H9 (cell line): ENCODE results near the gene LENG9. TPM values are rescaled to one million over a fixed set of nuclear protein-coding genes. Genes with fewer than 3 reads are reported as not detected.

Experiments used
- DNase-seq: peaks from one replicate; pipeline ENCODE4 v3.0.0-alpha.2; 2017
- H2AFZ ChIP-seq: one replicate; pipeline ENCODE4 v1.6.1; 2013; ENCODE audit warnings: mild to moderate bottlenecking, low read length, control low read depth, moderate library complexity
- H2AK5ac ChIP-seq: 2 replicates; pipeline ENCODE4 v1.6.1; 2013; ENCODE audit warnings: low read length, control low read depth, mixed read lengths; ENCODE audit not compliant: insufficient read length
- H2BK120ac ChIP-seq: one replicate; pipeline ENCODE4 v1.6.1; 2013; ENCODE audit warnings: low read depth, mild to moderate bottlenecking, low read length, control low read depth, inconsistent platforms; ENCODE audit not compliant: poor library complexity, severe bottlenecking
- H2BK12ac ChIP-seq: 2 replicates; pipeline ENCODE4 v1.6.1; 2013; ENCODE audit warnings: low read length, control low read depth, mixed read lengths, low read depth; ENCODE audit not compliant: insufficient read length
- H2BK15ac ChIP-seq: 2 replicates; pipeline ENCODE4 v1.6.1; 2013; ENCODE audit warnings: low read depth, low read length, control low read depth
- H2BK20ac ChIP-seq: one replicate; pipeline ENCODE4 v1.6.1; 2013; ENCODE audit warnings: low read depth, mild to moderate bottlenecking, low read length, control low read depth, inconsistent platforms; ENCODE audit not compliant: poor library complexity, severe bottlenecking
- H2BK5ac ChIP-seq: 2 replicates; pipeline ENCODE4 v1.6.1; 2013; ENCODE audit warnings: low read length, control low read depth, mixed read lengths; ENCODE audit not compliant: insufficient read length
- H3K14ac ChIP-seq: 2 replicates; pipeline ENCODE4 v1.6.1; 2013; ENCODE audit warnings: low read length, control low read depth; ENCODE audit not compliant: insufficient read depth
- H3K18ac ChIP-seq: 2 replicates; pipeline ENCODE4 v1.6.1; 2013; ENCODE audit warnings: low read depth, mild to moderate bottlenecking, mixed read lengths, low read length, control low read depth; ENCODE audit not compliant: insufficient read length
- H3K23ac ChIP-seq: 2 replicates; pipeline ENCODE4 v1.6.1; 2013; ENCODE audit warnings: low read length, control low read depth, mixed read lengths, low read depth; ENCODE audit not compliant: insufficient read length
- H3K23me2 ChIP-seq: 2 replicates; pipeline ENCODE4 v1.6.1; 2013; ENCODE audit warnings: low read depth, mild to moderate bottlenecking, mixed read lengths, low read length, control low read depth; ENCODE audit not compliant: insufficient read length, poor library complexity, severe bottlenecking
- H3K27ac ChIP-seq: 2 replicates; pipeline ENCODE4 v1.5.1; 2013; ENCODE audit warnings: low read length, control low read depth, mixed read lengths, low read depth; ENCODE audit not compliant: insufficient read length
- H3K27me3 ChIP-seq: 2 replicates; pipeline ENCODE4 v1.6.1; 2013; ENCODE audit warnings: low read length, control low read depth, inconsistent platforms; ENCODE audit not compliant: insufficient read depth
- H3K4ac ChIP-seq: 2 replicates; pipeline ENCODE4 v1.6.1; 2013; ENCODE audit warnings: low read depth, mild to moderate bottlenecking, control low read depth, inconsistent platforms, low read length, moderate library complexity
- H3K4me1 ChIP-seq: 2 replicates; pipeline ENCODE4 v1.6.1; 2013; ENCODE audit warnings: low read length, control low read depth, inconsistent platforms; ENCODE audit not compliant: insufficient read depth
- H3K4me2 ChIP-seq: 2 replicates; pipeline ENCODE4 v1.6.1; 2013; ENCODE audit warnings: low read length, control low read depth, mixed read lengths; ENCODE audit not compliant: insufficient read length, insufficient read depth
- H3K56ac ChIP-seq: 2 replicates; pipeline ENCODE4 v1.6.1; 2013; ENCODE audit warnings: low read depth, mild to moderate bottlenecking, mixed read lengths, low read length, control low read depth; ENCODE audit not compliant: insufficient read length
- H3K79me1 ChIP-seq: 2 replicates; pipeline ENCODE4 v1.6.1; 2013; ENCODE audit warnings: low read depth, mild to moderate bottlenecking, moderate library complexity, low read length, control low read depth, inconsistent platforms; ENCODE audit not compliant: insufficient read depth, poor library complexity, severe bottlenecking
- H3K79me2 ChIP-seq: 2 replicates; pipeline ENCODE4 v1.6.1; 2013; ENCODE audit warnings: low read length, control low read depth, inconsistent platforms; ENCODE audit not compliant: insufficient read depth
- H3K9ac ChIP-seq: 2 replicates; pipeline ENCODE4 v1.6.1; 2013; ENCODE audit warnings: low read length, control low read depth, mixed read lengths; ENCODE audit not compliant: insufficient read length; ENCODE audit errors: extremely low read depth
- H3K9me3 ChIP-seq: one replicate; pipeline ENCODE4 v1.6.1; 2013; ENCODE audit warnings: low read depth, low read length, inconsistent platforms; ENCODE audit not compliant: control insufficient read depth
- H3T11ph ChIP-seq: one replicate; pipeline ENCODE4 v1.6.1; 2013; ENCODE audit warnings: mild to moderate bottlenecking, low read length, control low read depth, inconsistent platforms
- H4K20me1 ChIP-seq: one replicate; pipeline ENCODE4 v1.6.1; 2013; ENCODE audit not compliant: control insufficient read depth, insufficient read length, insufficient read depth
- H4K5ac ChIP-seq: 2 replicates; pipeline ENCODE4 v1.6.1; 2013; ENCODE audit warnings: low read depth, mild to moderate bottlenecking, mixed read lengths, low read length, control low read depth; ENCODE audit not compliant: insufficient read length
- H4K8ac ChIP-seq: replicated peaks from 2 replicates; pipeline ENCODE4 v1.6.1; 2013; ENCODE audit warnings: low read length, control low read depth, mixed read lengths, low read depth; ENCODE audit not compliant: insufficient read length
- H4K91ac ChIP-seq: 2 replicates; pipeline ENCODE4 v1.6.1; 2013; ENCODE audit warnings: low read depth, mild to moderate bottlenecking, moderate library complexity, mixed read lengths, low read length, control low read depth; ENCODE audit not compliant: insufficient read length
- H3K27ac Mint-ChIP-seq, 3 experiments: 2 replicates in 2 of 3; 3 replicates in 1 of 3; pipeline ENCODE4 v1.8.0; 2020 to 2021; ENCODE audit warnings: mixed read lengths in 3 of 3, mild to moderate bottlenecking in 1 of 3, moderate library complexity in 1 of 3
- H3K27me3 Mint-ChIP-seq: 2 replicates; pipeline ENCODE4 v1.8.0; 2021; ENCODE audit warnings: low read depth, mild to moderate bottlenecking, moderate library complexity, mixed read lengths
- H3K36me3 Mint-ChIP-seq, 3 experiments: 2 replicates in 2 of 3; 3 replicates in 1 of 3; pipeline ENCODE4 v1.8.0; 2020 to 2021; ENCODE audit warnings: low read depth in 3 of 3, mixed read lengths in 3 of 3; ENCODE audit not compliant: insufficient read depth in 1 of 3
- H3K4me1 Mint-ChIP-seq, 2 experiments: 2 replicates each; pipeline ENCODE4 v1.8.0; 2020; ENCODE audit warnings: mixed read lengths in 2 of 2
- H3K4me3 Mint-ChIP-seq, 2 experiments: 2 replicates in 1 of 2; 3 replicates in 1 of 2; pipeline ENCODE4 v1.8.0; 2020 to 2021; ENCODE audit warnings: mild to moderate bottlenecking in 2 of 2, mixed read lengths in 2 of 2, moderate library complexity in 1 of 2
- H3K9me3 Mint-ChIP-seq, 2 experiments: 2 replicates in 1 of 2; 3 replicates in 1 of 2; pipeline ENCODE4 v1.8.0; 2020; ENCODE audit warnings: mild to moderate bottlenecking in 2 of 2, mixed read lengths in 2 of 2, moderate library complexity in 1 of 2
- WGBS: extraction: QIAGEN DNeasy Blood & Tissue Kit; methylation state at CpG from one replicate; pipeline ENCODE4 v1.1.7; 2013; ENCODE audit warnings: missing lambda C conversion rate, low lambda C conversion rate, mixed read lengths; ENCODE audit not compliant: insufficient read length; ENCODE audit errors: extremely low coverage; 5-methylcytosine and 5-hydroxymethylcytosine counted together
- total RNA-seq: library from RNA; stranded (reverse); gene quantifications from 2 replicates; pipeline ENCODE4 v1.2.1, GENCODE V29; 2021
- TF ChIP-seq, protein P1 (sequence below): fragments of 200-600 bp; sonication (generic); conservative IDR thresholded peaks from 3 replicates; pipeline ENCODE4 v1.8.0; 2021; ENCODE audit warnings: antibody characterized with exemption, mild to moderate bottlenecking

Gene LENG9
- total RNA-seq, 1 experiment from 2014 or later = 3.8 TPM

DNA sequence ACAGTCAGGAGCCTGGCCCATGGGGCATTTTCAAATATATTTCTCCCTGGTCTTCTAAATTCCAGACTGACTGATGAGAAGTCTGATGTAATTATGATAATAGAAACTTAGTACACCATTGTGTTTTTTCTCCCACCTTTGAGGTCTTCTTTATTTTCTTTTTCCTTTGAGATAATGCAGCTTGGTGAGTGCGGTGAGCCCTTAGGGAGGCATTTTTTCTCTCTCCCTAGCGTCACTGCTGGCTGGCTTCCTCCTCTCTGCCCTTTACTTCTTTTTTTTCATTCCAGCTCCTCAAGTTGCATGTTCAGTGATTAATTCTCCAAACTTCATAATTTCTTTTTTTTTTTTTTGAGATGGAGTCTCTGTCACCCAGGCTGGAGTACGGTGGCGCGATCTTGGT lies 22.3 kb upstream of the LENG9 start:
- no peak overlapping the region for H2BK12ac ChIP-seq
- no peak overlapping the region for H2BK15ac ChIP-seq
- TF ChIP-seq, protein P1, sequence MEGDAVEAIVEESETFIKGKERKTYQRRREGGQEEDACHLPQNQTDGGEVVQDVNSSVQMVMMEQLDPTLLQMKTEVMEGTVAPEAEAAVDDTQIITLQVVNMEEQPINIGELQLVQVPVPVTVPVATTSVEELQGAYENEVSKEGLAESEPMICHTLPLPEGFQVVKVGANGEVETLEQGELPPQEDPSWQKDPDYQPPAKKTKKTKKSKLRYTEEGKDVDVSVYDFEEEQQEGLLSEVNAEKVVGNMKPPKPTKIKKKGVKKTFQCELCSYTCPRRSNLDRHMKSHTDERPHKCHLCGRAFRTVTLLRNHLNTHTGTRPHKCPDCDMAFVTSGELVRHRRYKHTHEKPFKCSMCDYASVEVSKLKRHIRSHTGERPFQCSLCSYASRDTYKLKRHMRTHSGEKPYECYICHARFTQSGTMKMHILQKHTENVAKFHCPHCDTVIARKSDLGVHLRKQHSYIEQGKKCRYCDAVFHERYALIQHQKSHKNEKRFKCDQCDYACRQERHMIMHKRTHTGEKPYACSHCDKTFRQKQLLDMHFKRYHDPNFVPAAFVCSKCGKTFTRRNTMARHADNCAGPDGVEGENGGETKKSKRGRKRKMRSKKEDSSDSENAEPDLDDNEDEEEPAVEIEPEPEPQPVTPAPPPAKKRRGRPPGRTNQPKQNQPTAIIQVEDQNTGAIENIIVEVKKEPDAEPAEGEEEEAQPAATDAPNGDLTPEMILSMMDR = no peak
- H2BK20ac ChIP-seq = no peak overlapping the region
- no peak overlapping the region for H3K4me3 Mint-ChIP-seq
- H3K9me3 Mint-ChIP-seq = peaks cover 28 to 76% of the 10 kb centered on the region in 2 experiments
- no peaks in the 10 kb centered on the region for H3K23me2 ChIP-seq
- H3K27ac Mint-ChIP-seq = no peak overlapping the region
- no peak overlapping the region for H2BK120ac ChIP-seq
- H4K8ac ChIP-seq = no peak overlapping the region
- H3K4me1 ChIP-seq = no peaks in the 10 kb centered on the region
- H3K27me3 ChIP-seq = no peaks in the 10 kb centered on the region
- no peaks in the 10 kb centered on the region for H3K79me2 ChIP-seq
- H4K5ac ChIP-seq = no peak overlapping the region
- peaks cover 0 to 5% (median 0%) of the 10 kb centered on the region in 3 experiments; a peak in 2 of 7 replicates for H3K36me3 Mint-ChIP-seq
- no peak overlapping the region for H3K4ac ChIP-seq
- H3K4me1 Mint-ChIP-seq = peaks cover 0 to 5% of the 10 kb centered on the region in 2 experiments; a peak in 2 of 4 replicates
- H3K27ac ChIP-seq = no peak overlapping the region
- H3K9ac ChIP-seq = no peak overlapping the region
- no peak overlapping the region for H2AK5ac ChIP-seq
- H4K91ac ChIP-seq = no peak overlapping the region
- peaks cover 13% of the 10 kb centered on the region for H3K9me3 ChIP-seq
- H3K23ac ChIP-seq = no peak overlapping the region
- DNase-seq = no peak
- no peaks in the 10 kb centered on the region for H4K20me1 ChIP-seq
- peaks cover 7% of the 10 kb centered on the region for H3K27me3 Mint-ChIP-seq
- no peaks in the 10 kb centered on the region for H3K79me1 ChIP-seq
- no peak overlapping the region for H2BK5ac ChIP-seq
- no peak overlapping the region for H3K14ac ChIP-seq
- WGBS = no CpG with 5 or more reads among the region's 5 CpGs
- no peak overlapping the region for H3T11ph ChIP-seq
- H3K4me2 ChIP-seq = no peak overlapping the region
- H2AFZ ChIP-seq = no peak overlapping the region
- H3K56ac ChIP-seq = no peak overlapping the region
- no peak overlapping the region for H3K18ac ChIP-seq
